A204.1 (cell line): Measurements from ENCODE around the gene TUBGCP5.
"Not testable (repeated sequence)": the region's sequence is repeated elsewhere in the genome, so short reads cannot be mapped to it uniquely, and the experiment has no call there.

Experiments used
- FAIRE-seq: peaks from 2 replicates; lab custom pipeline; 2012; peaks lifted over from hg19 to GRCh38; lab: Jason Lieb, UNC

Gene TUBGCP5

DNA sequence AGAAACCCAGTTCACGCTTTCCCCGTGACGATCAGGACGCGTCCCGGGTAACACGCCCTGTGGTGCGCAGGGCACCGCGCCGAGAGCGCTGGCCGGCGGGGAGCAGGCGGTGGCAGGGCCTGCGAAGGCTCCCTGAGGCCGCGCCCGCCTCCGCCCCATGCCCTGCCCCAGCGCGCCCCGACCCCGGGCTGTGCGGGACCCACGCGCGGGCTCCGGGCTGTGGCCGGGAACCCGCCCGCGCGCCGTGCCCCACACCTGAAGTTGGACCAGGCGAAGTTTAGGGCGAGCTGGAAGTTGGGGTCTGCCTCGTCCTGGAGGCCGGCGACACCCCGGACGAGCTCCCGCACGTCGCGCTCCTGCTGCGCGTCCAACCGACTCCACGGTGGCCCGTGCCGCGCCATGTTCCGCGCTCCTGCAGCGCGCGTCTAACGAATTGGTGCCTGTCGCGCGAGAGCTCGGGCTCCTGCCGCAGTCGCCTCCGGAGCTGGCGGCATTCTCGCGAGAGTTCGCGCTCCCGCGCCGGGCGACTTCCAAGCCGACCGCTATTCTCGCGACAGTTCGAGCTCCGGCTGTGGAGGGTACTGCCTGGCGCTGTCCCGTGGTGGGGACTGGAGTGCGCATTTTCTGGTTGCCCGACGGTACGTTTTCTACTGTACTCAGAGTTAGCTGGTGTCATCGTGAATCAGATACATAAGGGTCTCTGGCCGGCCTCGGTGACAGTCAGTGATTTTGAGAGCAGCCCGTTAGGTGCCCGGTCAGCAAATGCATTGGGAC lies at the start of gene TUBGCP5:
Gene TUBGCP5, minus strand, starts transcription at position 427 of the 774 bp plus-strand sequence. Its CDS starts 26 bp downstream, at position 401.
- no peak for FAIRE-seq

GRCh38 chr15:23083115-23083514 lies 43.7 kb upstream of the TUBGCP5 start:
- no peak for FAIRE-seq

- FAIRE-seq = not testable (repeated sequence)
Observed at GRCh38 chr15:23081996-23082737, 42.8 kb upstream of the TUBGCP5 start.

DNA sequence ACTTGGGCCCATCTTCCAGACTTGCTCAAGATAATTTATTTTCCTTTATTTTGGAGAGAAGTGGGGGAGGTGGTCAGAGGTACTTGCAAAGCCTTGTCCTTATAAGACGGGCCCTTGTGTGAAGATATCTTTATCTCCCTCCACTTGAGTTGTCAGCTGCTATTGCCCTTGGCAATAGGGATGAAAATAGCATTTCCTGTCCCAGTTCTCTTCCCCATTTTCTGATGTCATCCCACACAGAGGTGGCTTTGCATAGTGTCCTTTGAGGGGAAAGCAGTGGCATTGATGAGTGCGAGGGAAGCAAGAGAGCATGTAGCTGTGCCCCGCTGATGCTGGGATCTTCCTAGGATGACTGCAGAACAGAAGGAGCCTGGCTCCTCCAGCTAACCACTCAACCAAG lies 41.9 kb upstream of the TUBGCP5 start:
- FAIRE-seq = no peak

GRCh38 chr15:23079766-23080165 lies 40.4 kb upstream of the TUBGCP5 start:
- FAIRE-seq = no peak

DNA sequence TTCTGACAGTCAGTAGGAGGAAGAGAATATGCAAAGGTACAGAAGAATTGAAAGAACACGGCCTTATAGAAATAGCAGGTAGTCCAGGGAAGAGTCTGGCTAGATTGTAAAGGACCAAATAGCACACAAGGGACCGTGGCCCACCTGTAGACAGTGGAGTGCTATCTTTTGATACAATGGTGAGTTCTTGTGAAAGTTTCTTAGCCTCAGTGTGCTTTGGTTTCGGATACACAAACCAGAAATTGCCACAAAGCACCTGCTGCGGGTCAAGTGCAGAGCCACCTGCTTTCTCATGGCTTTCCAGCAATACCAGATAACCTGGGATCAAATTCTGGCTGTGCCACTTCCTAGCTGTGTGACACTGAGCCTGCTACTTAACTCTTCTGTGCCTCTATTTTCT lies 36.6 kb upstream of the TUBGCP5 start:
- no peak for FAIRE-seq

DNA sequence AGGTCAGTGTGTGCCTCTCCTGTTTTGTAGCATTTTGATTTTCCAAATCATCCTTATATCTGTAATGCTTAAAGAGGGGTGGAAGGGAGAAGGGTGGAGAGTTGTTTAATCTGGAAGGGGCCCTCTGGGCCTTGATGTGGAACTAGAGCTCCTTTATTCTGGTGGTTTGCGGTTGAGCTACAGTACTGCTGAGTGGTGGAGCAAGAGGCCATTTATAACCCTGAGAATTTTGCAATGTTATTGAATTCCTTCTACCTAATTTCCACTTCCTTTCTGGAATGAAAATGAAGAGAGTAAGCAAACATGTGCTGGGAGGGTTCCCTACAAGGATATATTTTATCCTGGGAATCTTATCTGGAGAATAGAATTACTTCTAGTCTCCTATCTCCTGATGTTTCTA lies 35.3 kb upstream of the TUBGCP5 start:
- no peak for FAIRE-seq

DNA sequence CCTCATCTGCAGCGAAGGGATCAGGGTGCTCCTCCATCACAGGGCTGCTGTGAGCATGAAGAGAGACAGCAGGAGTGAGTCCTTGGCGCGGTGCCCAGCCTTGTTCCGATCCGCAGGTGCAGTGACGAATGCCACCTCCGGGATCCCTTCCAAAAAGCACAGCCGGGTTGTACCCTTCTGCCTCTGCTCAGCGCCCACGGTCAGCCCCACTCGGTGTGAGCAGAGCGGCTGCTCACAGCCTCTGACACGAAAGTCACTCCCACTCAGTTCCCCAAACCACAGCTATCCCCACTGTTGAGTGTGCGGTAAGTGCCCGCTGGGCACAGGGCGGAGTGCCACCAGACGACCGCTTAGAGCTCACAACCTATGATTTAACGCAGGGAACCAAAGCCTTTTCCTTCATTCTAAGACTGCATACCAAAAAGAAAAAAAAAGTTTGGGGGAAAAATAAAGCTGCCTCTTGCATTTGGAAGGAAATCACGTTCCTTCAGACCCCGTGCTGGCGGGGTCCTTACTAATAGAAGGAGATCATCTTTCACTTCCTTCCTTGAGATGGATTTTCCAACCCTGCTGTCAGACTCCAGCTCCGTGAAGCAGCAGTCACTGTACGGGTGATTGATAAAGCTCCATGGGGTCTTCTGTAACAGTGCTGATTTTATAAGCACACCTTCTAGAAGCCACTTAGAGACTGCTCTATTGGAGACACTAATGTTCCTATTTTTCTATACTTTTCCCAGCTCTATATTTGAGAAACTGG lies 34.7 kb upstream of the TUBGCP5 start:
- FAIRE-seq = no peak

DNA sequence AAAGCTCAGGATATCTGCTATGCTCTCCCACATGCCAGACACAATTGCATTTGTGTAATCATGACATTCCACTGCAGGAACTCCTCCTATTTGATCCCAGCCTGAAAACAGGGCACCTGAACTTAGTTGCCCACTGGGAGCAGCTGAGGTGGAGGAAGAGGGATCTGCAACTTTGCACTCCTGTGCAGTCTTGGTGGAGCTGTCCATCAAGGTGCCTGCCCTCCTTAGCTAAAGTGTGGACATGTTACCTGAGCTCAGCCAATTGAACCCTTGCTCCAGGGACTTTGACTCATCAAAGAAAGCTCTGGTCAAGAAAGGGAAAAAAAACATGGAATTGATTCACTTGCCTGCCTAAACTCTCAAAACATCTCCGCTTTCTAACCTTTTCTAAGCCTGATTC lies 33.3 kb upstream of the TUBGCP5 start:
- FAIRE-seq = no peak

DNA sequence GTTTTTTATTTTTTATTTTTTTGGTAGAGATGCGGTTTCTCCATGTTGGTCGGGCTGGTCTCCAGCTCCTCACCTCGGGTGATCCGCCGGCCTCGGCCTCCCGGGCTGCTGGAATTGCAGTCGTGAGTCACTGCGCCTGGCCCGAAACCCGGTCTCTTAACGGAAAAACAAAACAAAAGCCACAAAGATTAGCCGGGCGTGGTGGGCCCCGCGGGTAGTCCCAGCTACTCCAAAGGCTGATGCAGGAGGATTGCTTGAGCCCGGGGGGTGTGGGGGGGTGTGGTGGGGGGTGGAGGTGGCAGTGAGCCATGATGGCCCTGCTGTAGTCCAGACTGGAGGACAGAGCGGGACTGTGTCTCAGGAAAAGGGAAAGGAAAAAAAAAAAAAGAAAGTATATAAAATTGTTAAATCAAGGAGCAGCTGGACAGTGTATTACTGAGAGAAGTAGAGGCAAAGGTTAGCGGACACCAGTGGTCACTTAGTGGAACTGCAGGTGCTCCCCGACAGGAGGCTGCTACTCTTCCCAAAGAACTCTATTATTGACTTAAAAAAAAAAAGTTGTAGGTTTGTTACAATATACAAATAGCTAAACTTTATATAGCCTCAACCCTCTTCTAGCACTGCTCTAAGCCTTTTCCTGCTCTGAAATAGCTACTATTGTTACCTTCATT lies 30.3 kb upstream of the TUBGCP5 start:
- no peak for FAIRE-seq

DNA sequence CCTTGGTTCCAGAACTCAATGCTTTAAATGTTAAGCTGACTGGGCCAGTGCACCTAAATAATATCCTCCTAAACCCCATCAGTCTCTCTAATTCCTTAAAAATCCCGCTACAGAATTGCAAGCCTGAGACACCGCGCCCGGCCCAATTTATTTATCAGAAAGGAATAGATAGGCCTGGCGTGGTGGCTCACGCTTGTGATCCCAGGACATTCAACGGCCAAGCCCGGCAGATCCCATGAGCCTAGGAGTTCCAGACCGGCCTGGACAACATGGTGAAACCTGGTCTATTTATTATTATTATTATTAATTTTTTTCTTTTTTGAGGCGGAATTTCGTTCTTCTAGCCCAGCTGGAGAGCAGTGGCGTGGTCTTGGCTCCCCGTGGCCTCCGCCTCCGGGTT lies 28.0 kb upstream of the TUBGCP5 start:
- FAIRE-seq = no peak

DNA sequence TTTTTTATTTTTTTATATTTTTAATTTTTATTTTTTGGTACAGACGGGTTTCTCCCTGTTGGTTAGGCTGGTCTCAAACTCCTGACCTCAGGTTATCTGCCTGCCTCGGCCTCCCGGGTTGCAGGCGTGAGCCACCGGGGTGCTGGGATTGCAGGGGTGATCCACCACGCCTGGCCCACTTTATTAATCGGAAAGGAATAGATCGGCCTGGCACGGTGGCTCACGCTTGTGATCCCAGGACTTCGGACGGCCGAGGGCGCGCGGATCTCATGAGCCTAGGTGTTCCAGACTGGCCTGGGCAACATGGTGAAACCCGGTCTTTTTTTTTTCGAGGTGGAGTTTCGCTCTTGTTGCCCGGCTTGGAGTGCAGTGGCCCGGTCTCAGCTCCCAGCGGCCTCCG lies 26.5 kb upstream of the TUBGCP5 start:
- no peak for FAIRE-seq

GRCh38 chr15:23064156-23064555 lies 24.8 kb upstream of the TUBGCP5 start:
- no peak for FAIRE-seq

DNA sequence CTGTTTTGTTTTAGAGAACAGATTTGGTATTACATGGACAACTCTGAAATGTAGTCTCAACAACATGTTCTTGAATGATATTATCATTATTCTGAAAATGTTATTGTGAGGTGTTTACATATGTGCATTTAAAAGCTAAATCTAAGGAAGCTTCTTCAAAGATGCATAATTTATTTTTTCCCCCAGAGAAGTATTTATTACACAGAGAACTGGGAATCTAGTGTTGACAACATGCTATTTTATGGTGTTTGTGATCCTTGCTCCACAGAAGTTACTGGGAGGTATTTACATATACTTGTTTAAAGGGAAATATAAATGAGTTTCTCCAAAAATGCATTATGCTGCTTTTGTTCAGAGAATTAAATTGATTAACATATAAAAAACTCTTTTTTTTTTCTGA lies 18.3 kb upstream of the TUBGCP5 start:
- FAIRE-seq = no peak

DNA sequence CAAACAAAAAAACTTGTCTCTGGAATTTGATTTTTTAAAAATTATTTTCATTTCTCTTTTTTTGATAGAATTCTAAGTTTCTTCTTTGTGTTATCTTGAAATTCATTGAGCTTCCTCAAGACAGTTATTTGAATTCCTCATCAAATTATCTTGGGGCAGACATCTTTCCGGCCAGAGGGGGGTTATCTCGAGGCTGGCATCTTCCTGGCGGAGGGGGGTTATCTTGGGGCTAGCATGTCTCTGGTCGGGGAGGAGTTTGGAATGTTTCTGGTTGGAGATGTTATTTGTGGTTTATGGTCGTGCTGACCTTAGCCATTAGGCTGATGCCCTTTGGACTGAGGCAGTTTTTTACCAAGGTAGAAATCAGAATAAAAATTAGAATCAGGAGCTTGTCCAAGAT lies 15.9 kb upstream of the TUBGCP5 start:
- no peak for FAIRE-seq

DNA sequence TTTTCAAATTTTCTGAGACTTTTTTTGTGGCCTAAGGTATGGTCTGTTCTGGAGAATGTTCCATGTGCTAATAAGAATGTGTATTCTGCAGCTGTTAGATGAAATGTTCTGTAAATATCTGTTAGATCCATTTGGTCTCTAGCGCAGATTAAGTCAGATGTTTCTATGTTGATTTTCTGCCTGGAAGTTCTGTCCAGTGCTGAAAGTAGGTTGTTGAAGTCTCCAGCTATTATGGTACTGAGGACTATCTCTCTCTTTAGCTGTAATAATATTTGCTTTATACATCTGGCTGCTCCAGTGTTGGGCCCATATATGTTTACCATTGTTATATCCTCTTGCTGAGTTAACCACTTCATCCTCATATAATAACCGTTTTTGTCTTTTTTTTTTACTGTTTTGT lies 13.2 kb upstream of the TUBGCP5 start:
- FAIRE-seq = no peak

DNA sequence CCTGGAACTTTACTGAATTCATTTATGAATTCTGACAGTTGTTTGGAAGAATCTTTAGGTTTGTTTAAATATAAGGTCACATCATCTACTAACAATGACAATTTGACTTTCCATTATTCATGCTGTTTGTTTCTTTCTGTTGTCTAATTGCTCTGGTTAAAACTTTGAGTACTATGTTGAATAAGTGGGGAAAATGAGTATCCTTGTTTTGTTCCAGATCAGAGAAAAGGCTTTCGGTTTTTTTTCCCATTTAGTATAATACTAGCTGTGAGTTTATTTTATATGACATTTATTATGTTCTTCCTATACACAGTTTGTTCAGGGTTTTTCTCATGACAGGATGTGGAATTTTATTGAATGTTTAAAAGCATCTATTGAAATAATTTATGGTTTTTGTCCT lies 11.3 kb upstream of the TUBGCP5 start:
- no peak for FAIRE-seq

DNA sequence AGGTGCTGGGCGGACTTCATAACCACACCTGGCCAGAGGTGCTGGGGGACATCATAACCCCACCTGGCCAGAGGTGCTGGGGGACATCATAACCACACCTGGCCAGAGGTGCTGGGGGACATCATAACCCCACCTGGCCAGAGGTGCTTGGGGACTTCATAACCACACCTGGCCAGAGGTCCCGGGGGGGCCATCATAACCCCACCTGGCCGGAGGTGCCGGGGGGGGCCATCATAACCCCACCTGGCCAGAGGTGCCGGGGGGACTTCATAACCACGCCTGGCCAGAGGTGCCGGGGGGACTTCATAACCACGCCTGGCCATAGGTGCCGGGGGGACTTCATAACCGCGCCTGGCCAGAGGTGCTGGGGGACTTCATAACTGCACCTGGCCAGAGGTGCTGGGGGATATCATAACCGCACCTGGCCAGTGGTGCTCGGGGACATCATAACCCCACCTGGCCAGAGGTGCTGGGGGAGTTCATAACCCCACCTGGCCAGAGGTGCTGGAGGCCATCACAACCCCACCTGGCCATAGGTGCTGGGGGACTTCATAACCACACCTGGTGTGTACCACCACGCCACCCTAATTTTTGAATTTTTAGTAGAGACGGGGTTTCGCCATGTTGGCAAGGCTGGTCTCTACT lies 10.7 kb upstream of the TUBGCP5 start:
- no peak for FAIRE-seq

- FAIRE-seq = not testable (repeated sequence)
Observed at GRCh38 chr15:23048572-23049282, 9.4 kb upstream of the TUBGCP5 start.

DNA sequence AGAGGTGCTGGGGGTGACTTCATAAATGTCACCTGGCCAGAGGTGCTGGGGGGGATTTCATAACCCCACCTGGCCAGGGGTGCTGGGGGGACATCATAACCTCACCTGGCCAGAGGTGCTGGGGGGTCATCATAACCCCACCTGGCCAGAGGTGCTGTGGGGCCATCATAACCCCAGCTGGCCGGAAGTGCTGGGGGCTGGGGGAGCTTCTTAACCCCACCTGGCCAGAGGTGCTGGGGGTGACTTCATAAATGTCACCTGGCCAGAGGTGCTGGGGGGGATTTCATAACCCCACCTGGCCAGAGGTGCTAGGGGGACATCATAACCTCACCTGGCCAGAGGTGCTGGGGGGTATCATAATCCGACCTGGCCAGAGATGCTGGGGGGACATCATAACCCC lies 4.6 kb upstream of the TUBGCP5 start:
- FAIRE-seq = not testable (repeated sequence)

GRCh38 chr15:23043535-23043934 lies 4.2 kb upstream of the TUBGCP5 start:
- FAIRE-seq = not testable (repeated sequence)
